OCI-LY3 (cell line): Measurements from ENCODE around the gene ALKBH3.

Experiments used
- CTCF ChIP-seq: fragments of 200-600, 300-600 bp; sonication (generic); IDR thresholded peaks from 2 replicates; pipeline ENCODE4 v1.5.1; 2014; ENCODE audit warnings: antibody characterized with exemption, low read length, low read depth
- EZH2phosphoT487 ChIP-seq: fragments of 200-600 bp; shearing (Covaris generic); IDR thresholded peaks from 2 replicates; pipeline ENCODE4 v1.6.1; 2018; ENCODE audit warnings: antibody characterized with exemption, mixed run types, low read depth

- TF ChIP-seq CTCF, result no peak
- no peak for TF ChIP-seq EZH2phosphoT487
Observed at GRCh38 chr11:43931717-43932039, 51.0 kb downstream of the ALKBH3 start.
